WTC11 (cell line): Measurements from ENCODE around the gene TRPV2. TPM values are rescaled to one million over a fixed set of nuclear protein-coding genes. Genes with fewer than 3 reads are reported as not detected.
"Not testable (repeated sequence)": the region's sequence is repeated elsewhere in the genome, so short reads cannot be mapped to it uniquely, and the experiment has no call there.

ENCODE experiments used
- ATAC-seq: fragments of 200-7000 bp; cut with Tn5 transposase; 2 replicates; pipeline ENCODE4 v1.10.0; 2021; ENCODE audit warnings: mild to moderate bottlenecking, moderate library complexity
- CTCF ChIA-PET: fragments of 300-600 bp; sonication (Branson Sonifier 250); formaldehyde crosslinking; loops from one replicate; lab custom pipeline; 2021; ENCODE audit warnings: antibody characterized with exemption; lab: Charles Lee
- POLR2A ChIA-PET: fragments of 350-600 bp; sonication (Branson Sonifier 250); formaldehyde crosslinking; loops from one replicate; lab custom pipeline; 2021; ENCODE audit warnings: antibody characterized with exemption; lab: Charles Lee
- DNase-seq: peaks from one replicate; pipeline ENCODE4 v3.0.0; 2021; ENCODE audit warnings: low spot score
- H3K27ac Mint-ChIP-seq: 2 replicates; pipeline ENCODE4 v1.8.0; 2021; ENCODE audit warnings: mixed read lengths
- H3K27me3 Mint-ChIP-seq: 2 replicates; pipeline ENCODE4 v1.8.0; 2021; ENCODE audit warnings: low read depth, mild to moderate bottlenecking, moderate library complexity, mixed read lengths
- H3K36me3 Mint-ChIP-seq: 2 replicates; pipeline ENCODE4 v1.8.0; 2021; ENCODE audit warnings: mixed read lengths
- H3K4me1 Mint-ChIP-seq: 2 replicates; pipeline ENCODE4 v1.8.0; 2022; ENCODE audit warnings: mixed read lengths
- H3K4me3 Mint-ChIP-seq: 2 replicates; pipeline ENCODE4 v1.8.0; 2021; ENCODE audit warnings: mild to moderate bottlenecking, moderate library complexity, mixed read lengths
- H3K9me3 Mint-ChIP-seq: 2 replicates; pipeline ENCODE4 v1.8.0; 2021; ENCODE audit warnings: mixed read lengths
- ESRRA ChIP-seq: sonication (generic); formaldehyde crosslinking; IDR thresholded peaks from 2 replicates; pipeline ENCODE4 v1.8.1; 2022; ENCODE audit warnings: mild to moderate bottlenecking, missing genetic modification reagents, borderline replicate concordance
- FOXJ3 ChIP-seq: sonication (generic); formaldehyde crosslinking; IDR thresholded peaks from 2 replicates; pipeline ENCODE4 v1.9.0; 2021; ENCODE audit warnings: missing genetic modification reagents, mild to moderate bottlenecking, borderline replicate concordance
- HMGXB4 ChIP-seq: sonication (generic); formaldehyde crosslinking; IDR thresholded peaks from 2 replicates; pipeline ENCODE4 v1.8.1; 2023; ENCODE audit warnings: mild to moderate bottlenecking, moderate library complexity, missing genetic modification reagents
- NFYB ChIP-seq: sonication (generic); formaldehyde crosslinking; conservative IDR thresholded peaks from 2 replicates; pipeline ENCODE4 v1.8.0; 2022; ENCODE audit warnings: low read depth, missing genetic modification reagents
- SOX15 ChIP-seq: fragments of 250-450 bp; sonication (Bioruptor Pico); IDR thresholded peaks from 2 replicates; pipeline ENCODE4 v1.9.0; 2021; ENCODE audit warnings: mild to moderate bottlenecking
- SP1 ChIP-seq: sonication (generic); formaldehyde crosslinking; conservative IDR thresholded peaks from 2 replicates; pipeline ENCODE4 v1.8.1; 2022; ENCODE audit warnings: missing genetic modification reagents
- TCF7 ChIP-seq: sonication (generic); formaldehyde crosslinking; IDR thresholded peaks from 2 replicates; pipeline ENCODE4 v1.8.0; 2022; ENCODE audit warnings: mild to moderate bottlenecking, low read depth, missing genetic modification reagents, moderate library complexity
- USF1 ChIP-seq: sonication (generic); formaldehyde crosslinking; IDR thresholded peaks from 2 replicates; pipeline ENCODE4 v1.8.0; 2022; ENCODE audit warnings: mild to moderate bottlenecking, missing genetic modification reagents
- USF2 ChIP-seq: sonication (generic); formaldehyde crosslinking; IDR thresholded peaks from 2 replicates; pipeline ENCODE4 v1.8.1; 2023; ENCODE audit warnings: mild to moderate bottlenecking, missing genetic modification reagents, moderate library complexity
- ZNF219 ChIP-seq: sonication (generic); formaldehyde crosslinking; IDR thresholded peaks from 2 replicates; pipeline ENCODE4 v1.8.0; 2023; ENCODE audit warnings: missing genetic modification reagents, mild to moderate bottlenecking, borderline replicate concordance
- ZSCAN18 ChIP-seq: fragments of 250-450 bp; sonication (Bioruptor Pico); IDR thresholded peaks from 2 replicates; pipeline ENCODE4 v2.1.2; 2022; ENCODE audit warnings: mild to moderate bottlenecking, moderate library complexity
- total RNA-seq: library from RNA; stranded (reverse); gene quantifications from 3 replicates; pipeline ENCODE4 v1.2.3, GENCODE V29; 2021

Gene TRPV2
- total RNA-seq, 1 experiment from 2014 or later, result 3.5 TPM

- TF ChIP-seq ZSCAN18 (CRISPR knock-in tag) (no peak), FOXJ3 (no peak), SP1 (CRISPR knock-in tag) (no peak), NFYB (CRISPR knock-in tag) (no peak), TCF7 (CRISPR knock-in tag) (no peak), HMGXB4 (CRISPR knock-in tag) (no peak), ESRRA (CRISPR knock-in tag) (no peak)
Measured at GRCh38 chr17:16391451-16391850, 23.9 kb upstream of the TRPV2 start (continued).

GRCh38 chr17:16392491-16392890 is 22.9 kb upstream of the TRPV2 start:
- H3K9me3 Mint-ChIP-seq, result not testable (repeated sequence)

GRCh38 chr17:16395887-16396286 is 19.5 kb upstream of the TRPV2 start:
- DNase-seq, H3K4me3 Mint-ChIP-seq, H3K27me3 Mint-ChIP-seq, POLR2A ChIA-PET, H3K9me3 Mint-ChIP-seq, H3K27ac Mint-ChIP-seq, H3K36me3 Mint-ChIP-seq: not testable (repeated sequence)
- peak; percentile 74 for TF ChIP-seq USF2
- peak; percentile 54; the same call in 1 of the 2 replicates for TF ChIP-seq USF1
- 0 out of 2 replicates have a peak, but pooled peaks have one; percentile 31 for ATAC-seq
- H3K4me1 Mint-ChIP-seq, result peaks cover 20% of the 10 kb centered on the region
- CTCF ChIA-PET, result interaction anchor here (1.0 to 2.3 kb wide), 3 partner anchors 11 to 32 kb away, joined by 3 to 5 read pairs (median 5); partner anchors contain the start of gene TRPV2

More at GRCh38 chr17:16392491-16392890, 22.9 kb upstream of the TRPV2 start:
- POLR2A ChIA-PET, H3K36me3 Mint-ChIP-seq, H3K27ac Mint-ChIP-seq, ATAC-seq, H3K4me3 Mint-ChIP-seq, H3K27me3 Mint-ChIP-seq, DNase-seq: not testable (repeated sequence)
- CTCF ChIA-PET, result interaction anchor here (2.9 kb wide), 1 partner anchor 29 kb away, joined by 7 read pairs; no protein-coding TSS in a partner anchor
- peaks cover 12% of the 10 kb centered on the region for H3K4me1 Mint-ChIP-seq

GRCh38 chr17:16396693-16397092 is 18.7 kb upstream of the TRPV2 start:
- Mint-ChIP-seq H3K27ac (peak overlapping the region; percentile 8; the same call in 1 of the 2 replicates), H3K4me1 (peaks cover 20% of the 10 kb centered on the region)
- H3K4me3 Mint-ChIP-seq, H3K27me3 Mint-ChIP-seq, H3K36me3 Mint-ChIP-seq, POLR2A ChIA-PET, DNase-seq, H3K9me3 Mint-ChIP-seq, ATAC-seq: not testable (repeated sequence)
- CTCF ChIA-PET, result interaction anchor here (1.1 to 2.3 kb wide), 2 partner anchors 10 to 33 kb away, joined by 3 to 5 read pairs; no protein-coding TSS in a partner anchor

GRCh38 chr17:16398270-16399267 is 16.8 kb upstream of the TRPV2 start:
- no peaks in the 10 kb centered on the region for H3K36me3 Mint-ChIP-seq
- no peak overlapping the region for H3K4me3 Mint-ChIP-seq
- no peaks in the 10 kb centered on the region for H3K9me3 Mint-ChIP-seq
- POLR2A ChIA-PET, result no interaction called here
- H3K4me1 Mint-ChIP-seq, result peaks cover 20% of the 10 kb centered on the region
- DNase-seq, result no peak
- H3K27ac Mint-ChIP-seq, result peak overlapping the region; percentile 73
- ATAC-seq, result peak; percentile 76
- TF ChIP-seq ZNF219 (no peak), SOX15 (CRISPR knock-in tag) (no peak)
- CTCF ChIA-PET, result interaction anchor here (1.0 kb wide), 1 partner anchor 35 kb away, joined by 3 read pairs; no protein-coding TSS in a partner anchor
- H3K27me3 Mint-ChIP-seq, result no peaks in the 10 kb centered on the region; the same call in 1 of the 2 replicates
